Esophagus (tissue), 2 donors: Measurements from ENCODE around the gene OR2A5. TPM values are rescaled to one million over a fixed set of nuclear protein-coding genes. Genes with fewer than 3 reads are reported as not detected.

ENCODE experiments used
- H3K27ac ChIP-seq, 2 donors: one replicate each; pipeline ENCODE4 v1.5.1; 2013; ENCODE audit warnings: low read depth in 2 of 2, mild to moderate bottlenecking in 2 of 2, inconsistent platforms in 1 of 2, low read length in 1 of 2, moderate library complexity in 1 of 2
- H3K27me3 ChIP-seq, 2 donors: one replicate each; pipeline ENCODE4 v1.6.1; 2013; ENCODE audit warnings: low read length in 2 of 2, control low read depth in 1 of 2, mild to moderate bottlenecking in 1 of 2; ENCODE audit not compliant: insufficient read depth in 2 of 2, control insufficient read depth in 1 of 2
- H3K36me3 ChIP-seq, 2 donors: one replicate each; pipeline ENCODE4 v1.6.1; 2013; ENCODE audit warnings: low read length in 1 of 2; ENCODE audit not compliant: control insufficient read depth in 2 of 2, insufficient read depth in 2 of 2
- H3K4me1 ChIP-seq, 2 donors: one replicate each; pipeline ENCODE4 v1.6.1; 2013; ENCODE audit warnings: low read length in 1 of 2; ENCODE audit not compliant: control insufficient read depth in 2 of 2, insufficient read depth in 2 of 2
- H3K4me3 ChIP-seq, 2 donors: one replicate each; pipeline ENCODE4 v1.5.1; 2013; ENCODE audit warnings: low read length in 2 of 2, mild to moderate bottlenecking in 2 of 2, low read depth in 1 of 2, moderate library complexity in 1 of 2
- H3K9me3 ChIP-seq, 2 donors: one replicate each; pipeline ENCODE4 v1.6.1; 2013; ENCODE audit warnings: mild to moderate bottlenecking in 2 of 2, low read depth in 1 of 2, low read length in 1 of 2, moderate library complexity in 1 of 2; ENCODE audit not compliant: control insufficient read depth in 2 of 2, insufficient read depth in 1 of 2
- WGBS, 2 donors: extraction: QIAGEN DNeasy Blood & Tissue Kit; methylation state at CpG; one replicate each; pipeline ENCODE4 v1.1.7; 2013; 5-methylcytosine and 5-hydroxymethylcytosine counted together
- polyA plus RNA-seq, 2 donors: library from polyadenylated mRNA; stranded (reverse); fragments of 200-250 nt; gene quantifications; one replicate each; pipeline ENCODE4 v1.2.3, GENCODE V29; 2013
- donor health status: healthy with polysubstance abuse.
- donor health status: Bipolar disorder and iron deficiency.

OR2A5 gene
- polyA plus RNA-seq, 2 donors, result not detected

- H3K4me1 ChIP-seq, result no peaks in the 10 kb centered on the region
- H3K36me3 ChIP-seq, result no peaks in the 10 kb centered on the region
- no peaks in the 10 kb centered on the region for H3K27me3 ChIP-seq
- H3K4me3 ChIP-seq, result no peak overlapping the region
- no peak overlapping the region for H3K27ac ChIP-seq
- 28 to 60% methylated on average over 1 of the region's 1 CpG for WGBS, 2 donors
- H3K9me3 ChIP-seq, result no peaks in the 10 kb centered on the region
Observed at GRCh38 chr7:144027974-144028373, 20.8 kb upstream of the OR2A5 start.

GRCh38 chr7:144028547-144028946 is 20.2 kb upstream of the OR2A5 start:
- Histone ChIP-seq H3K27me3 (no peaks in the 10 kb centered on the region), H3K4me3 (no peak overlapping the region), H3K27ac (no peak overlapping the region), H3K36me3 (no peaks in the 10 kb centered on the region), H3K4me1 (no peaks in the 10 kb centered on the region), H3K9me3 (no peaks in the 10 kb centered on the region)
- WGBS, 2 donors, result 87 to 90% methylated on average over 3 of the region's 3 CpGs

- 66 to 80% methylated on average over 5 of the region's 5 CpGs for WGBS, 2 donors
- Histone ChIP-seq H3K4me1 (no peaks in the 10 kb centered on the region), H3K4me3 (no peak overlapping the region), H3K27ac (no peak overlapping the region), H3K27me3 (no peaks in the 10 kb centered on the region), H3K36me3 (no peaks in the 10 kb centered on the region), H3K9me3 (no peaks in the 10 kb centered on the region)
Observed at GRCh38 chr7:144032516-144032915, 16.2 kb upstream of the OR2A5 start.

- 28 to 58% methylated on average over 1 of the region's 1 CpG for WGBS, 2 donors
- Histone ChIP-seq H3K9me3 (no peaks in the 10 kb centered on the region), H3K4me3 (no peak overlapping the region), H3K4me1 (no peaks in the 10 kb centered on the region), H3K36me3 (no peaks in the 10 kb centered on the region), H3K27ac (no peak overlapping the region), H3K27me3 (no peaks in the 10 kb centered on the region)
Observed at GRCh38 chr7:144032985-144033709, 15.6 kb upstream of the OR2A5 start.

- H3K4me1 ChIP-seq, result no peaks in the 10 kb centered on the region
- H3K36me3 ChIP-seq, result no peaks in the 10 kb centered on the region
- H3K4me3 ChIP-seq, result no peak overlapping the region
- no peak overlapping the region for H3K27ac ChIP-seq
- H3K27me3 ChIP-seq, result no peaks in the 10 kb centered on the region
- no peaks in the 10 kb centered on the region for H3K9me3 ChIP-seq
Observed at GRCh38 chr7:144035385-144035784, 13.4 kb upstream of the OR2A5 start.

- no peak overlapping the region for H3K4me3 ChIP-seq
- H3K4me1 ChIP-seq, result no peaks in the 10 kb centered on the region
- no peak overlapping the region for H3K27ac ChIP-seq
- no peaks in the 10 kb centered on the region for H3K9me3 ChIP-seq
- H3K27me3 ChIP-seq, result no peaks in the 10 kb centered on the region
- no peaks in the 10 kb centered on the region for H3K36me3 ChIP-seq
- 33 to 82% methylated on average over 1 of the region's 1 CpG for WGBS, 2 donors
Observed at GRCh38 chr7:144036302-144036885, 12.4 kb upstream of the OR2A5 start.

GRCh38 chr7:144037414-144038035 is 11.2 kb upstream of the OR2A5 start:
- no peak overlapping the region for H3K4me3 ChIP-seq
- H3K9me3 ChIP-seq, result no peaks in the 10 kb centered on the region
- WGBS, 2 donors, result 73 to 74% methylated on average over 1 of the region's 1 CpG
- no peaks in the 10 kb centered on the region for H3K36me3 ChIP-seq
- no peaks in the 10 kb centered on the region for H3K4me1 ChIP-seq
- no peaks in the 10 kb centered on the region for H3K27me3 ChIP-seq
- no peak overlapping the region for H3K27ac ChIP-seq

GRCh38 chr7:144038887-144039286 is 9.9 kb upstream of the OR2A5 start:
- Histone ChIP-seq H3K9me3 (no peaks in the 10 kb centered on the region), H3K27me3 (no peaks in the 10 kb centered on the region), H3K4me1 (no peaks in the 10 kb centered on the region), H3K36me3 (no peaks in the 10 kb centered on the region), H3K27ac (no peak overlapping the region), H3K4me3 (no peak overlapping the region)
- 49 to 73% methylated on average over 4 of the region's 4 CpGs for WGBS, 2 donors

GRCh38 chr7:144049491-144049890 is 743 bp downstream of the OR2A5 start:
- Histone ChIP-seq H3K27me3 (no peaks in the 10 kb centered on the region), H3K4me1 (no peaks in the 10 kb centered on the region), H3K4me3 (no peak overlapping the region), H3K27ac (no peak overlapping the region), H3K36me3 (no peaks in the 10 kb centered on the region), H3K9me3 (no peaks in the 10 kb centered on the region)
- 45 to 63% methylated on average over 2 of the region's 2 CpGs for WGBS, 2 donors

GRCh38 chr7:144050093-144050492 is 1.3 kb downstream of the OR2A5 start:
- H3K4me1 ChIP-seq, result no peaks in the 10 kb centered on the region
- H3K36me3 ChIP-seq, result no peaks in the 10 kb centered on the region
- 36 to 45% methylated on average over 3 of the region's 3 CpGs for WGBS, 2 donors
- H3K9me3 ChIP-seq, result no peaks in the 10 kb centered on the region
- no peak overlapping the region for H3K4me3 ChIP-seq
- H3K27ac ChIP-seq, result no peak overlapping the region
- H3K27me3 ChIP-seq, result no peaks in the 10 kb centered on the region
